CD14-positive monocyte (primary cell): Measurements from ENCODE around the gene VTI1A. TPM values are rescaled to one million over a fixed set of nuclear protein-coding genes. Genes with fewer than 3 reads are reported as not detected.

Experiments used
- DNase-seq, 3 donors: peaks; one replicate each; pipeline ENCODE4 v3.0.0-alpha.2; 2011 to 2022
- H2AFZ ChIP-seq: 2 replicates; pipeline ENCODE4 v1.6.0; 2012; ENCODE audit warnings: mild to moderate bottlenecking, low read depth, low read length, inconsistent platforms; ENCODE audit not compliant: insufficient read depth, poor library complexity, severe bottlenecking
- H3K27ac ChIP-seq, 2 donors: 1 replicate in 1 of 2; 2 replicates in 1 of 2; pipeline ENCODE4 v1.5.1; 2012 to 2013; ENCODE audit warnings: low read length in 2 of 2, control low read depth in 1 of 2, inconsistent platforms in 1 of 2, low read depth in 1 of 2, mild to moderate bottlenecking in 1 of 2
- H3K27me3 ChIP-seq, 2 donors: one replicate each; pipeline versions ENCODE4 v1.6.0 to v1.6.1; 2011 to 2013; ENCODE audit warnings: low read length in 2 of 2; ENCODE audit not compliant: control insufficient read depth in 2 of 2, insufficient read depth in 2 of 2
- H3K36me3 ChIP-seq, 2 donors: replicated peaks in 1 of 2; 1 replicate in 1 of 2; 2 replicates in 1 of 2; pipeline versions ENCODE4 v1.5.1 to v1.6.1; 2012 to 2013; ENCODE audit warnings: low read length in 2 of 2, control low read depth in 1 of 2, inconsistent platforms in 1 of 2, mild to moderate bottlenecking in 1 of 2; ENCODE audit not compliant: insufficient read depth in 2 of 2, control insufficient read depth in 1 of 2
- H3K4me1 ChIP-seq, 2 donors: 1 replicate in 1 of 2; 2 replicates in 1 of 2; pipeline versions ENCODE4 v1.5.1 to v1.6.1; 2012 to 2013; ENCODE audit warnings: low read length in 2 of 2, control low read depth in 1 of 2, inconsistent platforms in 1 of 2, mild to moderate bottlenecking in 1 of 2, moderate library complexity in 1 of 2; ENCODE audit not compliant: insufficient read depth in 2 of 2, control insufficient read depth in 1 of 2
- H3K4me2 ChIP-seq: replicated peaks from 2 replicates; pipeline ENCODE3; 2012; ENCODE audit warnings: low read length, moderate library complexity, mild to moderate bottlenecking; ENCODE audit not compliant: poor library complexity, severe bottlenecking; ENCODE audit errors: extremely low read depth
- H3K4me3 ChIP-seq, 3 experiments: fragments of 200-600 bp in 1 of 3; sonication (generic) in 1 of 3; replicated peaks in 1 of 3; 1 replicate in 2 of 3; 2 replicates in 1 of 3; pipeline ENCODE4 v1.5.1; 2011 to 2013; ENCODE audit warnings: low read length in 3 of 3, mild to moderate bottlenecking in 3 of 3, control low read depth in 2 of 3, low read depth in 2 of 3, inconsistent platforms in 1 of 3, moderate library complexity in 1 of 3
- H3K79me2 ChIP-seq: 2 replicates; pipeline ENCODE4 v1.6.0; 2012; ENCODE audit warnings: mild to moderate bottlenecking, control low read depth, inconsistent platforms, low read length, moderate library complexity; ENCODE audit not compliant: insufficient read depth
- H3K9ac ChIP-seq: 2 replicates; pipeline ENCODE4 v1.6.0; 2017; ENCODE audit warnings: low read length, mild to moderate bottlenecking; ENCODE audit not compliant: insufficient read depth, poor library complexity, severe bottlenecking
- H3K9me3 ChIP-seq, 2 donors: replicated peaks in 1 of 2; 1 replicate in 1 of 2; 2 replicates in 1 of 2; pipeline versions ENCODE4 v1.5.1 to v1.6.1; 2012 to 2013; ENCODE audit warnings: low read length in 2 of 2, control low read depth in 1 of 2; ENCODE audit not compliant: control insufficient read depth in 1 of 2, insufficient read depth in 1 of 2
- H4K20me1 ChIP-seq: 2 replicates; pipeline ENCODE4 v1.6.0; 2012; ENCODE audit warnings: mild to moderate bottlenecking, low read length, control low read depth, moderate library complexity; ENCODE audit not compliant: insufficient read depth
- H3K27ac Mint-ChIP-seq, 7 donors: one replicate each; pipeline ENCODE4 v1.8.0; 2020; ENCODE audit warnings: mild to moderate bottlenecking in 7 of 7, mixed read lengths in 7 of 7, moderate library complexity in 6 of 7, inconsistent platforms in 2 of 7
- H3K27me3 Mint-ChIP-seq, 3 donors: one replicate each; pipeline ENCODE4 v1.8.0; 2021 to 2022; ENCODE audit warnings: low read depth in 3 of 3, mild to moderate bottlenecking in 3 of 3, mixed read lengths in 3 of 3, moderate library complexity in 3 of 3, inconsistent platforms in 1 of 3
- H3K36me3 Mint-ChIP-seq, 2 donors: one replicate each; pipeline ENCODE4 v1.8.0; 2020; ENCODE audit warnings: mixed read lengths in 2 of 2, inconsistent platforms in 1 of 2, mild to moderate bottlenecking in 1 of 2
- H3K4me1 Mint-ChIP-seq: one replicate; pipeline ENCODE4 v1.8.0; 2020; ENCODE audit warnings: mild to moderate bottlenecking, mixed read lengths
- H3K4me3 Mint-ChIP-seq, 2 donors: one replicate each; pipeline ENCODE4 v1.8.0; 2020; ENCODE audit warnings: mild to moderate bottlenecking in 2 of 2, mixed read lengths in 2 of 2, moderate library complexity in 1 of 2
- H3K9me3 Mint-ChIP-seq, 7 donors: one replicate each; pipeline ENCODE4 v1.8.0; 2020 to 2022; ENCODE audit warnings: mixed read lengths in 7 of 7, mild to moderate bottlenecking in 6 of 7, moderate library complexity in 6 of 7, inconsistent platforms in 2 of 7
- CTCF ChIP-seq: fragments of 200-600 bp; IDR thresholded peaks from one replicate; pipeline ENCODE4 v1.8.0; 2022; ENCODE audit warnings: antibody characterized with exemption, mild to moderate bottlenecking
- WGBS: methylation state at CpG from one replicate; pipeline ENCODE4 v1.1.5; 2013; ENCODE audit warnings: missing lambda C conversion rate; ENCODE audit not compliant: insufficient coverage; 5-methylcytosine and 5-hydroxymethylcytosine counted together
- intact Hi-C, 2 donors: fragments of 100-400 bp; cut with micrococcal nuclease; formaldehyde crosslinking; loops; one replicate each; pipeline versions ENCODE4 v1.15.0 to v1.15.1; 2023
- polyA plus RNA-seq, 3 donors: library from polyadenylated mRNA; depleted of rRNA in 1 of 3; unstranded in 2 of 3; stranded (reverse) in 1 of 3; fragments of 300-500 nt in 2 of 3; fragments of >200 nt in 1 of 3; fragmentation: Illumina TruSeq in 2 of 3; gene quantifications; 1 replicate in 2 of 3; 2 replicates in 1 of 3; pipeline ENCODE4 v1.2.3, GENCODE V29; 2012 to 2021

Gene VTI1A
- polyA plus RNA-seq, 3 donors: 23.6 to 25.4 (median 24.1) TPM

DNA sequence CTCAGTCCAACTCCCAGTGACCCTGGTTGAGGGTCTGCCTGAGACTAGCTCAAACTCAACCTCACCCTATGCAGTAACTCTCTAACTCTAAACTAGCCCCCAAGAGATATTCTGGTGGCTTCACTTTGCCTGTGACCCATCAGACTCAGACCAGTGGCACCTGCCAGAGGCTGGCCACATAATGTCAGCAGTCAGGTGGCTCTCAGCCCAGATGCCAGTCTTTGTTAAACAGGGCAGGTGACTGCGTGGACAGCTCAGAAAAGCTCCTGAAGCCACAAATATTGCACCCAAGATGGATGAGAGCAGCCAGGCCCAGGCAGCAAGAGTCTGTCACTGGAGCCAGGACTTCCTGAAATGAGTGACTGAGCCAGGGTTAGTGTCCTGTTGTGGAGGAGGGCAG is 373.3 kb downstream of the VTI1A start:
- Histone ChIP-seq H3K79me2 (no peaks in the 10 kb centered on the region), H3K9ac (no peak overlapping the region), H3K4me3 (no peak overlapping the region), H3K27me3 (no peaks in the 10 kb centered on the region), H4K20me1 (peaks cover 10% of the 10 kb centered on the region), H3K9me3 (no peaks in the 10 kb centered on the region), H2AFZ (no peak overlapping the region), H3K36me3 (no peaks in the 10 kb centered on the region), H3K27ac (no peak overlapping the region), H3K4me2 (no peak overlapping the region), H3K4me1 (peaks cover 39 to 40% of the 10 kb centered on the region in 2 donors)
- no peak for TF ChIP-seq CTCF
- peak overlapping the region in 1 of 7 donors; percentile 40 for H3K27ac Mint-ChIP-seq
- H3K27me3 Mint-ChIP-seq: peaks cover 0 to 2% (median 2%) of the 10 kb centered on the region in 3 donors
- peaks cover 32 to 36% of the 10 kb centered on the region in 2 donors for H3K36me3 Mint-ChIP-seq
- no peaks in the 10 kb centered on the region for H3K9me3 Mint-ChIP-seq
- no peak for DNase-seq
- no peak overlapping the region for H3K4me3 Mint-ChIP-seq
- peaks cover 61% of the 10 kb centered on the region for H3K4me1 Mint-ChIP-seq
- intact Hi-C loops: no loop called here
- 90% methylated on average over 1 of the region's 1 CpG for WGBS

DNA sequence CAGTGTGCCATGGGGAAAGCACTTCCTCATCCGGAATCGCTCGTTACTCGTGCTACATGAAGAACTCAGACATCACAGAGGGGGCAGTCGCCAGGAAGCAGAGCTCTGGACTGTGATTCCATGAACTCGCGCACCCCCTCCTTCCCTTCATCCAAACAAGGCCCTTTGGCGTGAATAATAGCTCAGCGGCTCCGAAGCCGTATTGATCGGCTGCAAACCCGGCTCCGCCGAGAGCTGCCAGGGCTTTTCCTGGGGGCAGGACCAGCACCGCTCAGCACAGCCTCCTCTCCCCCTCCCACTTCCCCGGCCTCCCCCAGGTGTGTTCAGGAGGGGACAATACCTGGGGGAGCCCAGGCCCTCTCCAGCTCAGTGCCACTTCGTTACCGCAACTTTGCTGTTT is 374.0 kb downstream of the VTI1A start:
- H3K4me2 ChIP-seq: no peak overlapping the region
- no peaks in the 10 kb centered on the region for H3K27me3 ChIP-seq
- H3K4me3 ChIP-seq: no peak overlapping the region
- TF ChIP-seq CTCF: no peak
- no peak overlapping the region for H3K9ac ChIP-seq
- H3K27ac Mint-ChIP-seq: no peak overlapping the region
- peaks cover 32 to 33% of the 10 kb centered on the region in 2 donors for H3K4me1 ChIP-seq
- H3K4me3 Mint-ChIP-seq: no peak overlapping the region
- H3K9me3 ChIP-seq: no peaks in the 10 kb centered on the region
- H3K36me3 Mint-ChIP-seq: peaks cover 34 to 36% of the 10 kb centered on the region in 2 donors
- peaks cover 0 to 2% (median 2%) of the 10 kb centered on the region in 3 donors for H3K27me3 Mint-ChIP-seq
- peaks cover 57% of the 10 kb centered on the region for H3K4me1 Mint-ChIP-seq
- intact Hi-C loops: no loop called here
- WGBS: 95% methylated on average over 13 of the region's 19 CpGs
- H3K79me2 ChIP-seq: no peaks in the 10 kb centered on the region
- no peak overlapping the region for H3K27ac ChIP-seq
- peaks cover 10% of the 10 kb centered on the region for H4K20me1 ChIP-seq
- H3K36me3 ChIP-seq: no peaks in the 10 kb centered on the region
- H3K9me3 Mint-ChIP-seq: no peaks in the 10 kb centered on the region
- DNase-seq: no peak
- H2AFZ ChIP-seq: no peak overlapping the region
